IMR-90 (cell line): ENCODE data around the gene SERPINB1.

ENCODE experiments used
- BHLHE40 ChIP-seq: fragments of 150-350 bp; IDR thresholded peaks from 2 replicates; pipeline ENCODE4 v1.6.1; 2016; ENCODE audit warnings: mild to moderate bottlenecking, low read depth, low read length
- CEBPB ChIP-seq: IDR thresholded peaks from 2 replicates; pipeline ENCODE4 v1.6.1; 2012; ENCODE audit warnings: low read depth, low read length, improper control_type of control experiment
- CTCF ChIP-seq: conservative IDR thresholded peaks from 2 replicates; pipeline ENCODE4 v1.5.1; 2012; ENCODE audit warnings: mild to moderate bottlenecking, low read depth, low read length, improper control_type of control experiment
- MAFK ChIP-seq: IDR thresholded peaks from 2 replicates; pipeline ENCODE4 v1.6.1; 2012; ENCODE audit warnings: low read depth, low read length, improper control_type of control experiment
- MXI1 ChIP-seq: IDR thresholded peaks from 2 replicates; pipeline ENCODE4 v1.6.1; 2012; ENCODE audit warnings: low read depth, mild to moderate bottlenecking, low read length, moderate library complexity, borderline replicate concordance
- POLR2A ChIP-seq: IDR thresholded peaks from 2 replicates; pipeline ENCODE4 v1.6.1; 2012; ENCODE audit warnings: mild to moderate bottlenecking, low read depth, low read length
- RAD21 ChIP-seq: IDR thresholded peaks from 2 replicates; pipeline ENCODE4 v1.6.1; 2012; ENCODE audit warnings: low read length, improper control_type of control experiment
- RCOR1 ChIP-seq: IDR thresholded peaks from 2 replicates; pipeline ENCODE4 v1.6.1; 2012; ENCODE audit warnings: mild to moderate bottlenecking, low read length, improper control_type of control experiment; ENCODE audit not compliant: insufficient replicate concordance
- RFX5 ChIP-seq: IDR thresholded peaks from 2 replicates; pipeline ENCODE4 v1.8.0; 2012; ENCODE audit warnings: low read depth, mild to moderate bottlenecking, low read length, moderate library complexity
- SMC3 ChIP-seq: fragments of 150-350 bp; IDR thresholded peaks from 2 replicates; pipeline ENCODE4 v1.6.1; 2016; ENCODE audit warnings: low read depth, mild to moderate bottlenecking, antibody characterized with exemption, low read length, moderate library complexity
- USF2 ChIP-seq: fragments of 150-350 bp; IDR thresholded peaks from 2 replicates; pipeline ENCODE4 v1.6.1; 2017; ENCODE audit warnings: mild to moderate bottlenecking, antibody characterized with exemption, low read length, low read depth
- TF ChIP-seq, protein P1 (sequence below): fragments of 150-350 bp; IDR thresholded peaks from 2 replicates; pipeline ENCODE4 v1.6.1; 2016; ENCODE audit warnings: low read depth, mild to moderate bottlenecking, low read length, moderate library complexity, borderline replicate concordance

DNA sequence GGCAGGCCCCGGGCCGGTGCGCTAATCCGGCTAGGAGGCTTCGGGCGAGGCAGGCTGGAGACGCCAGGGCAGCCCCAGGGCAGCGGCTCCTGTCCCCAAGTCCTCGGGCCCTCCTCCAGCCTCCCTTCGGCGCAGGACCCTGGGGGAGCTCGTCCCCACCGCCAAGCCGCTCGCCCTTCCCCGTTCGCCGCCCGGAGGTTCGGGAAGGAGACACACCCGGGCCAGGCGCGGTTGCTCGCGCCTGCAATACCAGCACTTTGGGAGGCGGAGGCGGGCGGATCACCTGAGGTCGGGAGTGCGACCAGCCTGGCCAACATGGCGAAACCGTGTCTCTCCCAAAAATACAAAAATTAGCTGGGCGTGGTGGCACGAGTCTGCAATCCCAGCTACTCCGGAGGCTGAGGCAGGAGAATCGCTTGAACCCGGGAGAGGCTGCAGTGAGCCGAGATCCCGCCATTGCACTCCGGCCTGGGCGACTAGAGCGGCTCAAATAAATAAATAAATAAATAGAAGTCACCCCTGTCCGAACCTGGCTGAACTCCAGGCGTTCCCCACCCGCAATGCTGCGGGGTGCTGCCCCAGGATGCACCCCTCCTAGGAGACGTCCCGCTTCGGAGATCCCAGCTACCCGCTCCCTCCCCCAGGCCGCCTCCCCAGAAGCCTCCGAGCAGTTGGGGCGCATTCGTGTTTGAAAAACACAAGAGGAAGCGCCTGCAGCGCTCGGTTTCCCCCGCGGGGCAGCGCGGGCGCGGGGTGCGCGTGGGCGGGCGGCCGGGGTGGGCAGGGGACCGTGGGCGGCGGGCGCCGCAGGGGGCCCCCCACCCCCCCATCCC is 33.9 kb upstream of the SERPINB1 start:
- TF ChIP-seq CTCF (no peak), CEBPB (no peak), USF2 (no peak), POLR2A (no peak), RCOR1 (no peak), BHLHE40 (no peak), RAD21 (no peak), SMC3 (no peak), RFX5 (no peak), MXI1 (no peak), MAFK (no peak)
- TF ChIP-seq, protein P1, sequence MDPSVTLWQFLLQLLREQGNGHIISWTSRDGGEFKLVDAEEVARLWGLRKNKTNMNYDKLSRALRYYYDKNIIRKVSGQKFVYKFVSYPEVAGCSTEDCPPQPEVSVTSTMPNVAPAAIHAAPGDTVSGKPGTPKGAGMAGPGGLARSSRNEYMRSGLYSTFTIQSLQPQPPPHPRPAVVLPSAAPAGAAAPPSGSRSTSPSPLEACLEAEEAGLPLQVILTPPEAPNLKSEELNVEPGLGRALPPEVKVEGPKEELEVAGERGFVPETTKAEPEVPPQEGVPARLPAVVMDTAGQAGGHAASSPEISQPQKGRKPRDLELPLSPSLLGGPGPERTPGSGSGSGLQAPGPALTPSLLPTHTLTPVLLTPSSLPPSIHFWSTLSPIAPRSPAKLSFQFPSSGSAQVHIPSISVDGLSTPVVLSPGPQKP: no peak
